KOPT-K1 (cell line): Measurements from ENCODE around the gene MVD.

ENCODE experiments used
- H3K27ac ChIP-seq: fragments of 200-600 bp; sonication (generic); 2 replicates; pipeline ENCODE4 v1.5.1; 2016; ENCODE audit warnings: antibody characterized with exemption, mild to moderate bottlenecking, low read depth, low read length; ENCODE audit not compliant: poor library complexity, severe bottlenecking
- H3K36me3 ChIP-seq: fragments of 200-600 bp; sonication (generic); 2 replicates; pipeline ENCODE4 v1.5.1; 2017; ENCODE audit warnings: antibody characterized with exemption, mild to moderate bottlenecking, low read length, moderate library complexity; ENCODE audit not compliant: insufficient read depth
- H3K9me3 ChIP-seq: fragments of 200-600 bp; sonication (generic); 2 replicates; pipeline ENCODE4 v1.5.1; 2017; ENCODE audit warnings: antibody characterized with exemption, low read length, mild to moderate bottlenecking; ENCODE audit not compliant: insufficient read depth, poor library complexity, severe bottlenecking

MVD gene

DNA sequence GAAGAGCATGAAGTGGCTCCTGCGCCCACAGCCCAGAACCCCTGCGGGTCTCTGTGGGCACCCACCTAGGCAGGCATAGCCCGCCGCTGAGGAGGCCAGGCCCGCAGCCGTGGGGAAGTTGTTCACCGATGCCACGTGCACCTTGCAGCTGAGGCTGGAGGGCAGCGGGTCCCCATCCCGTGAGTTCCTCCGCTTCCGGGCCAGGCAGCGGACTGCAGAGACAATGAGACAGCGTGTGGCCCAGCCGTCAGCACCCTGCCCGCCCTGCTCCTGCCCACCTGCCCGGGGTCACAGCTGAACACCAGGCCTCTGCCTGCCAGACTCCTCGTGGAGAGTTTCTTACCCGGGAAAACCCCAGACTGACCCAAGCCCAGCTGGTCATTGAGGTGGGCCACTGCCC is 5.5 kb downstream of the MVD start:
- no peaks in the 10 kb centered on the region for H3K9me3 ChIP-seq
- H3K27ac ChIP-seq = no peak overlapping the region
- H3K36me3 ChIP-seq = peaks cover 74% of the 10 kb centered on the region

DNA sequence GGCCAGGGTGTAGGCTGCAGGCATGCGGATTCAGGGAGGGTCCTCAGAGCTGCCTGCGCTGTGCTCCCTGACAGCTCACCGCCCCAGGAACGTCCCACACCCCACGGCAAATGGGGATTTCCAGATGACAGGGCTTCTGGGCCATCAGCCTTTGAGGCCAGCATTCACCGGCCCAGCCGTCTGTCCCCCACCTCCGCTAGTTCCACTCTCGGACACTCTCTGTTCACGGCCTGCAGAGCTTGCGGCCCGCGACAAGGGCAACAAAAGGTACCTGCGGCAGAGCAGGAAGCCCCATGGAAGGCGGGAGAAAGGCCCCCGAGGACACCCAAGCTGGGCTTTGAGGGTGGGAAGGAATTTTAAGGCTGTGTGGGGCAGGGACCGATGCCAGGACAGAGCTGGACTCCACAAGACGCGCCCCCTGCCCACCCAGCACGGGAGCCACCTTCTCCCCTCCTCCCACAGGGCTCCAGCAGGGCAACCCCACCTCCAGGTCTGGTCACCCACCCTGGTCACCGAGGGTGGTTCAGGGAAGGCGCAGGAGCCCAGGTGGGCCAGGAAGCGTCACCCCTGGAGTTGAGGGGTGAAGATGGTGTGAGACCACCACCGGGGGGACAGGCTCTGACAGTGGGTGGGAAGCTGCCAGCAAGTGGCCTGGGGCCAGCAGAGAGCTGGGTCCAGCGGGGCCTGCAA is 6.5 kb downstream of the MVD start:
- no peaks in the 10 kb centered on the region for H3K9me3 ChIP-seq
- no peak overlapping the region for H3K27ac ChIP-seq
- peaks cover 80% of the 10 kb centered on the region for H3K36me3 ChIP-seq

- H3K9me3 ChIP-seq = no peaks in the 10 kb centered on the region
- no peak overlapping the region for H3K27ac ChIP-seq
- H3K36me3 ChIP-seq = peaks cover 80% of the 10 kb centered on the region
These were observed 7.1 kb downstream of the MVD start for GRCh38 chr16:88655733-88656281.

GRCh38 chr16:88655053-88655732 is 7.7 kb downstream of the MVD start:
- Histone ChIP-seq H3K36me3 (peaks cover 80% of the 10 kb centered on the region), H3K27ac (no peak overlapping the region), H3K9me3 (no peaks in the 10 kb centered on the region)

GRCh38 chr16:88654363-88655052 is 8.4 kb downstream of the MVD start:
- peaks cover 76% of the 10 kb centered on the region for H3K36me3 ChIP-seq
- H3K9me3 ChIP-seq = no peaks in the 10 kb centered on the region
- H3K27ac ChIP-seq = no peak overlapping the region

DNA sequence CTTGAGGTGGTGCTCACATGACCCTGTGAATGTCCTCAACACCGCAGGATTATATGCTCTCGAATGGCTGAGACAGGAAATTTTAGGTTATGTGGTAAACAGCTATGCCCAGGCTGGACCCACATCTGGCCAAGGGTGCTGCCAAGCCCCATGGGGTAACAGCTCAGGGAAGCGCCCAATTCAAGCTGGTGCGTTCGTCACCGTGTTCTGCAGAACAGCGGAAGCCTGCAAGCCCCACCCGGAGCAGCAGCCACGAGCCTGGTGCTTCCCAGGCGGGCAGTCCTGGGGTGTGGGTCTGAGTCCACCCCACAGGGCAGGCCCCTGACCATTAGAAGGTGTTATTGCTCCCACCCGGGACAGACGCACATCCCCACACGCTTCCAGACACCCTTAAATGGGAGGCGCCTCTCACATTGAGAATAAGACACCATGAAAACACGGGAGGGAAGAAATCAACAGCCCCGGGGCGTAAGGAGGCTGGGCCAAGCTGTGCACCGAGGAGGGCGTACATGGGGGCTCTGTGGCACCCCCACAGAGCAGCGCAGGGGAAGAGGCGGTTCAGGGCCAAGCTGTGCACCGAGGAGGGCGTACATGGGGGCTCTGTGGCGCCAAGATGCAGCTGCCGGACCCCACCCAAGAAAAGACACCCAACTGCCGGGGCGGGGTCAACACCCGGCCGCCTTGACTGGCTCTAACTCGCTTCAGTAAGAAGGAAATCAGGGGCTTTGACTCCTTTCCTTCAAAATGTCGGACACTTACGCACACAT is 9.1 kb downstream of the MVD start:
- Histone ChIP-seq H3K27ac (no peak overlapping the region), H3K9me3 (no peaks in the 10 kb centered on the region), H3K36me3 (peaks cover 74% of the 10 kb centered on the region)

- Histone ChIP-seq H3K36me3 (peaks cover 69% of the 10 kb centered on the region), H3K27ac (no peak overlapping the region), H3K9me3 (no peaks in the 10 kb centered on the region)
These were observed 9.8 kb downstream of the MVD start for GRCh38 chr16:88653101-88653500.

DNA sequence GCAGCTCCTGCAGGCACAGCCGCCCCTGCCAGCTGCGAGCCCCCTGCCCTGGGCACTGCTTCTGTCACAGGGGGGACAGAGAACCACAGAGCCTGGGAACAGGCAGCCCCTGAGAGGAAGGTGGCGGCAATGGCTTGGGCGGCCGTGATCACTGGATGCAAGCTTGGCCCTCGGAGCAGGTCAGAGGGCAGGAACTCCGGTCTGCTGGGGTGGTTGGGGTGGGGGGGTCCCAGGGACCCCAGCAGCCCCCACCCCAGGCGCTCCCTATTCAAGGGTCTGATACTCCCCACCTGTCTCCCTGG is 10.2 kb downstream of the MVD start:
- no peaks in the 10 kb centered on the region for H3K9me3 ChIP-seq
- no peak overlapping the region for H3K27ac ChIP-seq
- H3K36me3 ChIP-seq = peaks cover 65% of the 10 kb centered on the region

DNA sequence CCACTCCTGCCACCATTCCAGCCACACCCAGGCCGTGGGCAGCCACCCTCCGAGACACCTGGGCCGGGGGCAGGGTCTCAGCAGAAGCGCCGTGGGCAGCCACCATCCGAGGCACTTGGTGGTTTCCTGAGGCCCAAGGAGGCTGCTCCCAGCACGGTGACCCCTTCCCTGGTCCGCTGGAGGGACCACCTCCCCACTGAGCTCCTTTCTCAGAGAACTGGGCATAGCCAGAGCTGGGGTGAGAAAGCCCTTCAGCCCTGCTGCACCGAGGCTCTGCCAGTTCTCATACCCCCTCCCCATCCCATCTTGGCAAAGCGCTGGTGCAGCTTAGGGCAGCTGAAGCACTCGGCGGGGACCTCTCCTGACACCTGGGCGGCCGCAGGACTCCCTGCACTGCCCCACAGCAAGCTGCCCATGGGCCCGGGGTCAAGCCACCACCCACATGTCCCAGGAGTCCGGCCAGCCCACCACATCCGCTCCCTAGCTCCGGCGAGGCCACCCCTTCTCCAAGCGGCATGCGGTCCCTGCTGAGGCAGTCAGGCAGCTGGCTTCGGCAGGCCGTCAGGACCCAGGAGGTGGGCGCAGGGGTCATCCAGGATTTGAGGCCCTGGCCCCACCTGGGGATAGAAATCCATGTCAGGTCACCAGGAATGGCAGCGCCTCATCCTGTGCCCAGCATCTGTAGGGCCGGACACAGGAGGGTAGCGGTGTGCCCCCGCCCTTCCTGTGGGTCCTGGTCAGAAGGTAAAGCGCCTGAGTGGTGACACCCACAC is 10.7 kb downstream of the MVD start:
- no peaks in the 10 kb centered on the region for H3K9me3 ChIP-seq
- H3K36me3 ChIP-seq = peaks cover 59% of the 10 kb centered on the region
- no peak overlapping the region for H3K27ac ChIP-seq

GRCh38 chr16:88651276-88651988 is 11.5 kb downstream of the MVD start:
- Histone ChIP-seq H3K9me3 (no peaks in the 10 kb centered on the region), H3K36me3 (peaks cover 58% of the 10 kb centered on the region), H3K27ac (peak overlapping the region; percentile 82)

GRCh38 chr16:88650749-88651275 is 12.1 kb downstream of the MVD start, which contains the start of gene CYBA:
Gene CYBA (minus strand): TSS chr16:88651053. CDS start chr16:88651013, 40 bp downstream.
- Histone ChIP-seq H3K36me3 (peaks cover 59% of the 10 kb centered on the region), H3K27ac (peak within 1 kb of the TSS; percentile 82), H3K9me3 (no peaks in the 10 kb centered on the region)

DNA sequence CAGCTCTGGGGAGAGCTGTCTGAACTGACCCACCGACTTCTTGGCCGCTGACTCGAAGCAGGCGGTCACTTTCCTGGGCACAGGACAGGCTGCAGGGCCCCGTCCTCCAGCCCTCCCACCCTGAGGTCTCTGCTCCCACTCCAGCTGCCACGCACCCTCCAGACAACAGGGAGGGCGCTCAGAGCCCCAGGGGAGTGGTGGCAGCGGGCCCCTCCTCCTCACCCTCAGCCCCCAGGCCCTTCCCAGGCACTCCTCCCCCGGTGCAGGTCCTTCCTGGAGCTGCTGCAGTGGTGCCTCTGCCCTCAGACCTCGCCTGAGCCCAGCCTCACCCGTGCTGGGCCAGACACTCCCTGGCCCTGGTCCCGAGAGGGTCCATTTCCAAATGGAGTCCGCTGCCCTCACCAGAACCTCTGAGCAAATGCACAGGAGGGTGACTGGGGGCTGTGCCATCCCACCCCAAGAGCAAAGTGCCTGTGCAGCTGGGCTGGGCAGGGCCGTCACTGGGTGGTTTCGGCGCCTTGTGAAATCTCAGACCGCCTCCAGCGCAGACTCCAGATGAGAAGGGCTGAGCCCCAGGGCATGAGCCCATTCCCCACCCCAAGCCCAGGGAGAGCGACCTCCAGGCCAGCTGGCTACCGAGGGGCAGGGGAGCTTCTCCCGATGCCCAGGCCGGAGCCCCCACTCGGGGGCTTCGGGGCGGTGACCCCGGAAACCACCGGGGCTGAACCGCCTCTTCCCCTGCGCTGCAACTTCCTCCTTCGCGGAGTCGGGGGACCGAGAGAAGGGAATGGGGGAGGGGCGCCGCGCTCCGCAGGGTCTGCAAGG is 12.8 kb downstream of the MVD start:
- Histone ChIP-seq H3K36me3 (peaks cover 59% of the 10 kb centered on the region), H3K27ac (peak overlapping the region; percentile 82), H3K9me3 (no peaks in the 10 kb centered on the region)
